HCT116 (cell line): ENCODE results near the gene RTTN. TPM values are rescaled to one million over a fixed set of nuclear protein-coding genes. Genes with fewer than 3 reads are reported as not detected.

Experiments used
- ATAC-seq: fragments of 200-7000 bp; cut with Tn5 transposase; 2 replicates; pipeline ENCODE4 v1.9.1; 2020; ENCODE audit warnings: mild to moderate bottlenecking, moderate library complexity
- BruUV-seq: library from RNA; stranded (reverse); fragments of 400-500 nt; replicated peaks from 2 replicates; lab custom pipeline; 2021; lab: Mats Ljungman, UMichigan
- CTCF ChIA-PET: fragments of 300-600 bp; sonication (Branson Sonifier 250); formaldehyde crosslinking; loops from one replicate; lab custom pipeline; 2021; ENCODE audit warnings: antibody characterized with exemption; lab: Charles Lee
- POLR2A ChIA-PET: fragments of 300-600, 350-600 bp; sonication (Branson Sonifier 250); formaldehyde crosslinking; loops from one replicate; lab custom pipeline; 2021; ENCODE audit warnings: antibody characterized with exemption; lab: Charles Lee
- RAD21 ChIA-PET, 2 experiments: fragments of 300-600 bp; sonication (Branson Sonifier 250); formaldehyde crosslinking; loops; one replicate each; lab custom pipeline; 2023; ENCODE audit warnings: low total read pairs in 2 of 2; ENCODE audit not compliant: uncharacterized antibody in 2 of 2, unreplicated experiment in 2 of 2, low non-redundant PET in 1 of 2; lab: Charles Lee
- DNase-seq: peaks from one replicate; pipeline ENCODE4 v3.0.0-alpha.2; 2010; ENCODE audit warnings: low read depth, low spot score
- H2AFZ ChIP-seq: fragments of 200-600 bp; shearing (Covaris generic), sonication (generic); 2 replicates; pipeline ENCODE4 v1.6.1; 2017; ENCODE audit warnings: low read depth, mixed run types, mixed read lengths, antibody characterized with exemption, low read length; ENCODE audit not compliant: poor library complexity, severe bottlenecking
- H3K27ac ChIP-seq: 2 replicates; pipeline ENCODE4 v1.5.1; 2012; ENCODE audit warnings: low read depth, low read length
- H3K27me3 ChIP-seq: fragments of 200-600 bp; sonication (generic); 2 replicates; pipeline ENCODE4 v1.6.1; 2016; ENCODE audit warnings: mixed run types, low read length, mixed read lengths; ENCODE audit not compliant: insufficient read depth
- H3K36me3 ChIP-seq, 2 experiments: fragments of 200-500 bp in 1 of 2; fragments of 200-600 bp in 1 of 2; sonication (Bioruptor generic) in 1 of 2; sonication (generic) in 1 of 2; 2 replicates each; pipeline versions ENCODE4 v1.5.1 to v1.6.1; 2014 to 2016; ENCODE audit warnings: low read length in 2 of 2, inconsistent platforms in 1 of 2, mixed read lengths in 1 of 2, mixed run types in 1 of 2; ENCODE audit not compliant: insufficient read depth in 2 of 2, control insufficient read depth in 1 of 2
- H3K4me1 ChIP-seq, 2 experiments: fragments of 200-600 bp in 1 of 2; sonication (generic) in 1 of 2; 2 replicates each; pipeline versions ENCODE4 v1.5.1 to v1.6.1; 2012 to 2017; ENCODE audit warnings: low read length in 2 of 2, inconsistent platforms in 1 of 2, mild to moderate bottlenecking in 1 of 2, mixed read lengths in 1 of 2, mixed run types in 1 of 2, moderate library complexity in 1 of 2; ENCODE audit not compliant: insufficient read depth in 2 of 2, control insufficient read depth in 1 of 2
- H3K4me2 ChIP-seq: fragments of 200-600 bp; sonication (generic); 2 replicates; pipeline ENCODE4 v1.6.1; 2017; ENCODE audit warnings: mixed run types, low read length, mixed read lengths
- H3K4me3 ChIP-seq, 2 experiments: fragments of 200-600 bp in 1 of 2; sonication (generic) in 1 of 2; replicated peaks in 1 of 2; 2 replicates each; pipeline ENCODE4 v1.5.1; 2011 to 2016; ENCODE audit warnings: low read length in 2 of 2, control low read depth in 1 of 2, low read depth in 1 of 2, mild to moderate bottlenecking in 1 of 2, mixed read lengths in 1 of 2, mixed run types in 1 of 2
- H3K79me2 ChIP-seq: fragments of 200-600 bp; sonication (generic); 2 replicates; pipeline ENCODE4 v1.6.1; 2017; ENCODE audit warnings: mild to moderate bottlenecking, mixed run types, low read length, moderate library complexity, mixed read lengths; ENCODE audit not compliant: insufficient read depth
- H3K9ac ChIP-seq: fragments of 200-600 bp; sonication (generic); 2 replicates; pipeline ENCODE4 v1.6.1; 2016; ENCODE audit warnings: low read length, mixed read lengths
- H3K9me2 ChIP-seq: fragments of 200-600 bp; sonication (generic), shearing (Covaris generic); 2 replicates; pipeline ENCODE4 v1.6.1; 2017; ENCODE audit warnings: mixed run types, mild to moderate bottlenecking, moderate library complexity; ENCODE audit not compliant: insufficient read depth
- H3K9me3 ChIP-seq, 2 experiments: fragments of 200-500 bp in 1 of 2; fragments of 200-600 bp in 1 of 2; sonication (Bioruptor generic) in 1 of 2; sonication (generic) in 1 of 2; 2 replicates each; pipeline ENCODE4 v1.6.1; 2014 to 2017; ENCODE audit warnings: low read length in 2 of 2, mixed read lengths in 2 of 2, inconsistent platforms in 1 of 2, low read depth in 1 of 2, mild to moderate bottlenecking in 1 of 2, mixed run types in 1 of 2, moderate library complexity in 1 of 2; ENCODE audit not compliant: control insufficient read depth in 1 of 2, insufficient read depth in 1 of 2
- H4K20me1 ChIP-seq: fragments of 200-600 bp; sonication (generic), shearing (Covaris generic); 2 replicates; pipeline ENCODE4 v1.6.1; 2017; ENCODE audit warnings: mixed run types, mild to moderate bottlenecking, moderate library complexity; ENCODE audit not compliant: insufficient read depth
- CEBPB ChIP-seq: IDR thresholded peaks from 2 replicates; pipeline ENCODE4 v1.6.1; 2012; ENCODE audit warnings: low read depth
- ELF1 ChIP-seq: IDR thresholded peaks from 2 replicates; pipeline ENCODE4 v1.6.1; 2012; ENCODE audit warnings: low read depth, borderline replicate concordance
- EZH2 ChIP-seq: fragments of 200-600 bp; sonication (generic); IDR thresholded peaks from 2 replicates; pipeline ENCODE4 v1.6.1; 2017; ENCODE audit warnings: antibody characterized with exemption, mixed run types
- EZH2phosphoT487 ChIP-seq: fragments of 200-600 bp; IDR thresholded peaks from 2 replicates; pipeline ENCODE4 v1.6.1; 2018; ENCODE audit warnings: antibody characterized with exemption, borderline replicate concordance
- FOSL1 ChIP-seq: IDR thresholded peaks from 2 replicates; pipeline ENCODE4 v1.6.1; 2012; ENCODE audit warnings: low read depth
- JUND ChIP-seq: IDR thresholded peaks from 2 replicates; pipeline ENCODE4 v1.6.1; 2012
- POLR2A ChIP-seq: IDR thresholded peaks from 2 replicates; pipeline ENCODE4 v1.7.0; 2011; ENCODE audit warnings: borderline replicate concordance; ENCODE audit not compliant: insufficient read depth, insufficient read length; ENCODE audit errors: extremely low read depth
- POLR2AphosphoS5 ChIP-seq: IDR thresholded peaks from 2 replicates; pipeline ENCODE4 v1.6.1; 2011; ENCODE audit warnings: mild to moderate bottlenecking, low read depth, low read length, moderate library complexity
- REST ChIP-seq: IDR thresholded peaks from 2 replicates; pipeline ENCODE4 v1.6.1; 2012; ENCODE audit warnings: low read depth
- ZFX ChIP-seq: fragments of 450-650 bp; IDR thresholded peaks from 2 replicates; pipeline ENCODE4 v1.6.1; 2017
- ZNF274 ChIP-seq: fragments of 200-500 bp; sonication (Bioruptor generic); IDR thresholded peaks from 2 replicates; pipeline ENCODE4 v1.6.1; 2014; ENCODE audit warnings: mild to moderate bottlenecking, low read depth, low read length, inconsistent platforms
- intact Hi-C: fragments of 100-400 bp; cut with micrococcal nuclease; formaldehyde crosslinking; loops from 2 replicates; pipeline ENCODE4 v1.10.0; 2022
- total RNA-seq: library from RNA; stranded (reverse); gene quantifications from one replicate; pipeline ENCODE4 v1.2.1, GENCODE V29; 2021; ENCODE audit not compliant: unreplicated experiment
- TF ChIP-seq, protein P1 (sequence below): IDR thresholded peaks from 2 replicates; pipeline ENCODE4 v1.6.1; 2011; ENCODE audit warnings: mild to moderate bottlenecking, low read length, moderate library complexity; ENCODE audit not compliant: insufficient replicate concordance; ENCODE audit errors: extremely low read depth
- TF ChIP-seq, protein P2 (sequence below): IDR thresholded peaks from 2 replicates; pipeline ENCODE4 v1.6.1; 2012
- TF ChIP-seq, protein P3 (sequence below): IDR thresholded peaks from 2 replicates; pipeline ENCODE4 v1.6.1; 2012

RTTN gene
- total RNA-seq, 1 experiment from 2014 or later = 41.2 TPM

- TF ChIP-seq, protein P1, sequence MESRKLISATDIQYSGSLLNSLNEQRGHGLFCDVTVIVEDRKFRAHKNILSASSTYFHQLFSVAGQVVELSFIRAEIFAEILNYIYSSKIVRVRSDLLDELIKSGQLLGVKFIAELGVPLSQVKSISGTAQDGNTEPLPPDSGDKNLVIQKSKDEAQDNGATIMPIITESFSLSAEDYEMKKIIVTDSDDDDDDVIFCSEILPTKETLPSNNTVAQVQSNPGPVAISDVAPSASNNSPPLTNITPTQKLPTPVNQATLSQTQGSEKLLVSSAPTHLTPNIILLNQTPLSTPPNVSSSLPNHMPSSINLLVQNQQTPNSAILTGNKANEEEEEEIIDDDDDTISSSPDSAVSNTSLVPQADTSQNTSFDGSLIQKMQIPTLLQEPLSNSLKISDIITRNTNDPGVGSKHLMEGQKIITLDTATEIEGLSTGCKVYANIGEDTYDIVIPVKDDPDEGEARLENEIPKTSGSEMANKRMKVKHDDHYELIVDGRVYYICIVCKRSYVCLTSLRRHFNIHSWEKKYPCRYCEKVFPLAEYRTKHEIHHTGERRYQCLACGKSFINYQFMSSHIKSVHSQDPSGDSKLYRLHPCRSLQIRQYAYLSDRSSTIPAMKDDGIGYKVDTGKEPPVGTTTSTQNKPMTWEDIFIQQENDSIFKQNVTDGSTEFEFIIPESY = no peak
- TF ChIP-seq EZH2phosphoT487 (no peak), FOSL1 (no peak), ZFX (no peak)
- ATAC-seq = no peak
- no peaks in the 10 kb centered on the region for H3K27me3 ChIP-seq
- no peak for DNase-seq
- CTCF ChIA-PET = no interaction called here
- no peak overlapping the region for H2AFZ ChIP-seq
- H3K9me2 ChIP-seq = no peaks in the 10 kb centered on the region
- peaks cover 71% of the 10 kb centered on the region for H3K79me2 ChIP-seq
- no peaks in the 10 kb centered on the region for H3K4me1 ChIP-seq
- RAD21 ChIA-PET = no interaction called here
- H4K20me1 ChIP-seq = no peaks in the 10 kb centered on the region
- H3K9me3 ChIP-seq = 0 out of 4 replicates have a peak, but pooled peaks cover 0 to 1% of the 10 kb centered on the region in 2 experiments
- H3K4me3 ChIP-seq = no peak overlapping the region
- H3K36me3 ChIP-seq = peaks cover 0 to 16% of the 10 kb centered on the region in 2 experiments; a peak in 1 of 4 replicates
- POLR2A ChIA-PET = no interaction called here
- no TSS peak for BruUV-seq
- intact Hi-C loops = no loop called here
- H3K4me2 ChIP-seq = no peak overlapping the region
- H3K27ac ChIP-seq = no peak overlapping the region
- H3K9ac ChIP-seq = no peak overlapping the region
These were observed 48.6 kb downstream of the RTTN start for GRCh38 chr18:70156886-70157285.

DNA sequence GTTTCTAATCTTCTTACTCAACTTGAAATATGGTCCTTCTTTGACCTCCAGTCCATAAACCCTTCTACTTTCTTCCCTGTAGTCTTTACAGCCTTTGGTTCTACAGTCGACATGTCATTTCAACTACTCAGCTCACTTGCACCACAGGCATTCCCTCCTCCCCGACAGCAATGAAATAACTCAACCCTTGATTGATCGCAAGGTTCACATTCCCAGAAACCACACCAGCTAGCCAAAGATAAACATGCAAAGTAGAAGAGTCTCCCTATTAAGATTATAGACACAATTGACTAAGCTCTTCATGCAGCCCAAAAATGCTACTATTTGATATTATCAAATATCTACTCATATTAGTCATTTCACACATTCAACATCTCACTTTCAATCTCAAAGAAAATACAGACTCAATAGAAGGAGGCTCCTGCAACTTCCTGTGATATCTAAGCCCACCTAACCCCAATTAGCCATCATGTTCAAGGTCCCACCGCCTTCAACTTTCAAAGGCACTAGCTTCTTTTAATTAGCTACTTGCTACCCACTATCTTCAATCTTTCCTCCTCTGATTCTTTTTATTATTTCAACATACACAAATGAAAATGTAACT is 50.8 kb downstream of the RTTN start:
- intact Hi-C loops = no loop called here
- Histone ChIP-seq H3K27me3 (no peaks in the 10 kb centered on the region), H3K4me1 (no peaks in the 10 kb centered on the region), H3K4me2 (no peak overlapping the region), H3K79me2 (peaks cover 49% of the 10 kb centered on the region), H3K9me2 (no peaks in the 10 kb centered on the region), H2AFZ (no peak overlapping the region), H3K9ac (no peak overlapping the region), H3K9me3 (no peaks in the 10 kb centered on the region), H3K27ac (no peak overlapping the region), H3K36me3 (0 out of 4 replicates have a peak, but pooled peaks cover 0 to 8% of the 10 kb centered on the region in 2 experiments), H3K4me3 (no peak overlapping the region), H4K20me1 (no peaks in the 10 kb centered on the region)
- no TSS peak for BruUV-seq
- ATAC-seq (no peak), DNase-seq (no peak)
- RAD21 ChIA-PET = no interaction called here
- POLR2A ChIA-PET = no interaction called here
- CTCF ChIA-PET = interaction anchor here (0.6 kb wide), 1 partner anchor 39 kb away, joined by 3 read pairs; no protein-coding TSS in a partner anchor
- TF ChIP-seq EZH2 (no peak), FOSL1 (no peak), ZNF274 (no peak), ELF1 (no peak), POLR2AphosphoS5 (no peak), POLR2A (no peak), EZH2phosphoT487 (no peak), JUND (no peak), CEBPB (no peak), REST (no peak)
- TF ChIP-seq, protein P2, sequence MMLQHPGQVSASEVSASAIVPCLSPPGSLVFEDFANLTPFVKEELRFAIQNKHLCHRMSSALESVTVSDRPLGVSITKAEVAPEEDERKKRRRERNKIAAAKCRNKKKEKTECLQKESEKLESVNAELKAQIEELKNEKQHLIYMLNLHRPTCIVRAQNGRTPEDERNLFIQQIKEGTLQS = no peak
- TF ChIP-seq, protein P3, sequence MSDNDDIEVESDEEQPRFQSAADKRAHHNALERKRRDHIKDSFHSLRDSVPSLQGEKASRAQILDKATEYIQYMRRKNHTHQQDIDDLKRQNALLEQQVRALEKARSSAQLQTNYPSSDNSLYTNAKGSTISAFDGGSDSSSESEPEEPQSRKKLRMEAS = no peak
